Activated B cell treated with CpG ODN at 0.5 μM for 24 hours (primary cell): Measurements from ENCODE around the gene DDX23. TPM values are rescaled to one million over a fixed set of nuclear protein-coding genes. Genes with fewer than 3 reads are reported as not detected.

ENCODE experiments used
- ATAC-seq: fragments of 200-7000 bp; cut with Tn5 transposase; one replicate; pipeline ENCODE4 v1.10.0; 2021; ENCODE audit warnings: low read depth, mild to moderate bottlenecking, moderate library complexity
- CTCF ChIA-PET: fragments of 350-600 bp; sonication (Branson Sonifier 250); formaldehyde crosslinking; loops from one replicate; lab custom pipeline; 2021; ENCODE audit warnings: antibody characterized with exemption; lab: Charles Lee
- POLR2A ChIA-PET: fragments of 350-600 bp; sonication (Branson Sonifier 250); formaldehyde crosslinking; loops from one replicate; lab custom pipeline; 2021; ENCODE audit warnings: antibody characterized with exemption; lab: Charles Lee
- DNase-seq: peaks from one replicate; pipeline ENCODE4 v3.0.0; 2022
- H3K27ac Mint-ChIP-seq: one replicate; pipeline ENCODE4 v1.8.0; 2020; ENCODE audit warnings: mixed read lengths
- H3K27me3 Mint-ChIP-seq: one replicate; pipeline ENCODE4 v1.8.0; 2021; ENCODE audit warnings: mixed read lengths
- H3K36me3 Mint-ChIP-seq: one replicate; pipeline ENCODE4 v1.8.0; 2021; ENCODE audit warnings: low read depth, mixed read lengths
- H3K4me1 Mint-ChIP-seq: one replicate; pipeline ENCODE4 v1.8.0; 2021; ENCODE audit warnings: mixed read lengths
- H3K4me3 Mint-ChIP-seq: one replicate; pipeline ENCODE4 v1.8.0; 2020; ENCODE audit warnings: mild to moderate bottlenecking, mixed read lengths
- H3K9me3 Mint-ChIP-seq: one replicate; pipeline ENCODE4 v1.8.0; 2020; ENCODE audit warnings: mixed read lengths
- CTCF ChIP-seq: fragments of 200-600 bp; IDR thresholded peaks from one replicate; pipeline ENCODE4 v1.8.0; 2022; ENCODE audit warnings: antibody characterized with exemption, mild to moderate bottlenecking
- intact Hi-C: fragments of 100-400 bp; cut with micrococcal nuclease; formaldehyde crosslinking; loops from one replicate; pipeline ENCODE4 v1.15.1; 2024
- total RNA-seq: library from RNA; stranded (reverse); gene quantifications from 2 replicates; pipeline ENCODE4 v1.2.3, GENCODE V29; 2022

DDX23 gene
- total RNA-seq, 1 donor from 2014 or later, result 116 TPM

GRCh38 chr12:48873096-48873495, 21.1 kb upstream of the DDX23 start:
- no peak for TF ChIP-seq CTCF
- no peak overlapping the region for H3K4me3 Mint-ChIP-seq
- ATAC-seq, result no peak
- H3K27ac Mint-ChIP-seq, result no peak overlapping the region
- intact Hi-C loops, result no loop called here
- no peaks in the 10 kb centered on the region for H3K4me1 Mint-ChIP-seq
- ChIA-PET POLR2A (interaction anchor here (1.1 kb wide), 1 partner anchor 9 kb away, joined by 3 read pairs; no protein-coding TSS in a partner anchor), CTCF (interaction anchor here (1.2 kb wide), 1 partner anchor 20 kb away, joined by 3 read pairs; no protein-coding TSS in a partner anchor)
- H3K27me3 Mint-ChIP-seq, result no peaks in the 10 kb centered on the region
- no peak for DNase-seq
- no peaks in the 10 kb centered on the region for H3K9me3 Mint-ChIP-seq
- no peaks in the 10 kb centered on the region for H3K36me3 Mint-ChIP-seq

GRCh38 chr12:48869191-48869590, 17.2 kb upstream of the DDX23 start:
- no peaks in the 10 kb centered on the region for H3K27me3 Mint-ChIP-seq
- no peak overlapping the region for H3K4me3 Mint-ChIP-seq
- ChIA-PET POLR2A (interaction anchor here (0.7 kb wide), 1 partner anchor 371 kb away, joined by 10 read pairs; no protein-coding TSS in a partner anchor), CTCF (no interaction called here)
- DNase-seq, result no peak
- H3K27ac Mint-ChIP-seq, result no peak overlapping the region
- intact Hi-C loops, result no loop called here
- no peaks in the 10 kb centered on the region for H3K9me3 Mint-ChIP-seq
- H3K4me1 Mint-ChIP-seq, result peaks cover 20% of the 10 kb centered on the region
- TF ChIP-seq CTCF, result no peak
- H3K36me3 Mint-ChIP-seq, result peaks cover 2% of the 10 kb centered on the region
- no peak for ATAC-seq

GRCh38 chr12:48868451-48868850, 16.5 kb upstream of the DDX23 start:
- TF ChIP-seq CTCF, result no peak
- Mint-ChIP-seq H3K4me3 (no peak overlapping the region), H3K27ac (no peak overlapping the region), H3K9me3 (no peaks in the 10 kb centered on the region), H3K36me3 (peaks cover 2% of the 10 kb centered on the region), H3K4me1 (peaks cover 27% of the 10 kb centered on the region), H3K27me3 (no peaks in the 10 kb centered on the region)
- ChIA-PET CTCF (no interaction called here), POLR2A (interaction anchor here (0.5 to 0.7 kb wide), 2 partner anchors 250 to 372 kb away, joined by 3 to 10 read pairs; no protein-coding TSS in a partner anchor)
- DNase-seq, result no peak
- intact Hi-C loops, result no loop called here
- no peak for ATAC-seq

GRCh38 chr12:48866052-48866711, 14.2 kb upstream of the DDX23 start:
- intact Hi-C loops, result no loop called here
- H3K27me3 Mint-ChIP-seq, result no peaks in the 10 kb centered on the region
- TF ChIP-seq CTCF, result no peak
- no peak for DNase-seq
- H3K9me3 Mint-ChIP-seq, result no peaks in the 10 kb centered on the region
- ATAC-seq, result no peak
- peak overlapping the region; percentile 78 for H3K27ac Mint-ChIP-seq
- ChIA-PET POLR2A (interaction anchor here (0.7 to 2.8 kb wide), 7 partner anchors 13 to 876 kb away, joined by 3 to 53 read pairs (median 5); partner anchors contain the start of genes DDX23, FKBP11 and TMBIM6), CTCF (interaction anchor here (1.5 to 5.7 kb wide), 3 partner anchors 10 to 24 kb away, joined by 4 to 40 read pairs (median 10); partner anchors contain the start of gene DDX23)
- H3K4me3 Mint-ChIP-seq, result peak overlapping the region; percentile 95
- H3K36me3 Mint-ChIP-seq, result peaks cover 2% of the 10 kb centered on the region
- H3K4me1 Mint-ChIP-seq, result peaks cover 27% of the 10 kb centered on the region
